CD4-positive, alpha-beta T cell treated with Interleukin-21 for 1 hour (primary cell): ENCODE measurements around the gene CLASP1.
"Not testable (repeated sequence)": the region's sequence is repeated elsewhere in the genome, so short reads cannot be mapped to it uniquely, and the experiment has no call there.

Experiments used
- DNase-seq: peaks from one replicate; pipeline ENCODE4 v3.0.0-alpha.2; 2020

Gene CLASP1

GRCh38 chr2:121575800-121576199 is 73.5 kb downstream of the CLASP1 start:
- no peak for DNase-seq

- no peak for DNase-seq
These were observed 78.6 kb downstream of the CLASP1 start for GRCh38 chr2:121570667-121571055.

- no peak for DNase-seq
These were observed 79.1 kb downstream of the CLASP1 start for GRCh38 chr2:121570036-121570666.

DNA sequence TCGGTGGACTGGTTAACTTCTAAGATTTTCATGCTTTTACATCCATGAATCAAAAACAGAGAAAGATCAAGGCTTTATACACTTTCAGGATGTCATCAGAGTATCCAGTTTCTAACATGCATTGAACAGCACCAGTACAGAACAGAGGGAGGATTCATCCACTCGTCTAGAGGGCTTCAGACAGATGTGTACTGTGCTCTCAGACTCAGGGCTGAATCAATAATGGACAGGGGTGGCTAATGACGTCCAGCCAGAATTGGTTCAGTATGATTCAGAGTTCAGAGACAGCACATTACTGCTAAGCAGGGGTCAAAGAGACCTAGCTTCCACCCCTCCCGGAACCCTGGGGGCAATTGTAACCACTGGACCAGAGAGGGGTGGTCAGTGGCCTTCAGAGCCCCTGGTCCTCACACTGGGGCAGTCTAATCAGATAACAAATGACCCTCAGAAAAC is 81.3 kb downstream of the CLASP1 start:
- no peak for DNase-seq

GRCh38 chr2:121567452-121567851 is 81.8 kb downstream of the CLASP1 start:
- DNase-seq, result no peak

DNA sequence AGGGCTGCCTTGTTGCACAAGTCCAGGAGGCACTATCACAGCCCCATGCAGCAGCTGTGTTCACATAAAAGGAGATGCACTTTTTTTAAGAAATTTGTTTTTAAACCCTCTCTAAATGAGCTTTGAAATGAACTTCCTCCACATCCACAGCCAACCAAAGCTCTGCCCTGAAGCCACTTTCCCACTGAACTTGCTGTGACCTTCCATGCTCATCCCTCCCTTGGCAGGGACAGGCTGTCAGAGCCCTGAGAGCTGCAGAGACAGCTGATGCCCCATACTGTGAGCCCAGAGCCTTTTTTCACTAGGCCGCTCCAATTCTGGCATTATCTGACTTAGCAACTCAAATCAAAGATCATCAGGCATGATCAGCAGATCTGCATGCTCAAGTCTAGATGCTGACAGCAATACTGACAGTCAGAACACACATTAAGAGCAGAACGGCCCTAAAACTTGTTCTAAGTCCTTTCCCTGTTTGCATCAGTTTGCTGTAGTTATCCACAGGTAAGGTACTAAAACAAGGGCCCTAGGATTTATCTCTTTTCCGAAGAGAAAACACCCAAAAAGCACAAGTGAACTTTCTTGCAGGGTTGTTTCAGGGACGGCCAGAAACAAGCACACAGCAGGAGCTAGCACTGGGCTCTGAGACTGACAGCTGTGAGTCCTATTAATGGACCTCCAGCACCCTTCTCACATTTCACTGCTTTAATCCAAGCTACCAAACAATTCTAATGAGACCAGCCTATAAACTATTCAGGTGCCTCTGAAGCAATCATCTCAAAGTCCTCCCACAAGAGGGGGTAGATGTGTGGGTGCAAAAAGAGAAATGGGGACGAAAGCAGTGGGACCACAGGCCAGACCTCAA is 83.6 kb downstream of the CLASP1 start:
- DNase-seq, result no peak

DNA sequence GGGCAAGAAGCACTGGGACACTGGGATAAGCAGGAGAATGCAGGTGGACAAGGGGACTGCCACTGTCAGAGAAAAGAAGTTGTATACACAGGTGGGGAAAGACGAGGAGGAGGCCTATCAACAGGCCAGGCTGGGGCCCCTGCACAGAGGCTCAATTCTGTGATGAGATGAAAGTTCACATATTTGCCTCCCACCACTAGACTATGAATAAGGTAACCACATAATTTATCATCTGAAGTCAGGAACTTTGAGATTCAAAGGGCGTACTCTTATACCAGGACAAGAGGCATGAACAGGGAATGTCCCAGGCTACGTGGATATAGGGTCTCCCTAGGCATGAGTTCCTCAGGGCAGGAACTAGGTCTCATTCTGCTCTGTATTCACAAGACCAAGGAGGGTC is 84.4 kb downstream of the CLASP1 start:
- no peak for DNase-seq

GRCh38 chr2:121563754-121564153 is 85.5 kb downstream of the CLASP1 start:
- DNase-seq, result not testable (repeated sequence)

- no peak for DNase-seq
These were observed 86.7 kb downstream of the CLASP1 start for GRCh38 chr2:121562269-121563176.

GRCh38 chr2:121561617-121562268 is 87.5 kb downstream of the CLASP1 start:
- DNase-seq, result no peak

GRCh38 chr2:121558329-121558728 is 90.9 kb downstream of the CLASP1 start:
- no peak for DNase-seq

- DNase-seq, result no peak
These were observed 94.3 kb downstream of the CLASP1 start for GRCh38 chr2:121555008-121555407.

GRCh38 chr2:121552477-121553180 is 96.6 kb downstream of the CLASP1 start:
- DNase-seq, result not testable (repeated sequence)

DNA sequence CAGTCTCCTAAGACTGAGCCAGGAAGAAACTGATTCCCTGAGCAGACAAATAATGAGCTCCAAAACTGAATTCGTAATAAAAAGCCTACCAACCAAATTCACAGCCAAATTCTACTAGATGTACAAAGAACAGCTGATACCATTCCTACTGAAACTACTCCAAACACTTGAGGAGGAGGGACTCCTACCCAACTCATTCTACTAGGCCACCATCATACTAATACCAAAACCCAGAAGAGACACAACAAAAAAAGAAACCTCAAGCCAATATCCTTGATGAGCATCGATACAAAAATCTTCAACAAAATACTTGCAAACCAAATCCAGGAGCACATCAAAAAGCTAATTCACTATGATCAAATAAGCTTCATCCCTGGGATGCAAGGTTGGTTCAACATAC is 98.6 kb downstream of the CLASP1 start:
- DNase-seq, result no peak

DNA sequence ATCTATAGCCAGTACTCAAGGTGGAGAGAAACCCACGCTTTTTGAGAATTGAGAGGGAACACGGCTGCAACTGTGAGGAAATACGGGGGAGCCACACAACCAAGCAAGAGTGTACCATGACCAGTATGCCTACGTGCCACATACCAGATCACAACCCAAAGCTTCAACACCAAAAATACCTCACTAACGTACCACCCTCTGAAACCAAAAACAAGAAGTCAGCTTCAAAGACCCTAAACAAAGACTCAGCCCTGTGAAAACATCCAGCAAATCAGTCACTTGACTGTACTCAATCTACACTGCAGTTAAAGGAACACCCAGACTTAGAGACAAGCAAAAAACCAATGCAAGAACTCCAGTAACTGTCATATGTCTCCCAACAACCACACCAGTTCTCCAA is 101.6 kb downstream of the CLASP1 start:
- DNase-seq, result no peak

GRCh38 chr2:121545913-121546312 is 103.3 kb downstream of the CLASP1 start:
- DNase-seq, result no peak

DNA sequence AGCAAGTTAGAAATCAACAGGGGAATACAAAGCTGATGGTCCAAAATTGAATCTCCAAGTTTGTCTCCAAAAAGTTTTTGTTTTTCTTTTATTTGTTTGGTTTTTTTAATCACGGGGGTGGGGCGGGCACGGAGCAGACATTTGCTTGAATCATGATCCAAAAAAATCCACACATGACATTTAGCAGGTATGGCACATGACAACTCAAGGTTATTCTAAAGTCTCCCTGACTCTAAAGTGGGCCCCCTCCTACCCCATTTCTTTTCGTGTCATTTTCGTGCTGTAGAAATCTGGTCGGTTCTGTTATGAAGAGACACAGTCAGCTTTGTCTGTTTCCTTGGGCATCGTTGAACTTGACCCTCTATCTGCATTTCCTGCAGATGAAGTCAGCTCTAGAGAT is 104.0 kb downstream of the CLASP1 start:
- DNase-seq, result no peak

DNA sequence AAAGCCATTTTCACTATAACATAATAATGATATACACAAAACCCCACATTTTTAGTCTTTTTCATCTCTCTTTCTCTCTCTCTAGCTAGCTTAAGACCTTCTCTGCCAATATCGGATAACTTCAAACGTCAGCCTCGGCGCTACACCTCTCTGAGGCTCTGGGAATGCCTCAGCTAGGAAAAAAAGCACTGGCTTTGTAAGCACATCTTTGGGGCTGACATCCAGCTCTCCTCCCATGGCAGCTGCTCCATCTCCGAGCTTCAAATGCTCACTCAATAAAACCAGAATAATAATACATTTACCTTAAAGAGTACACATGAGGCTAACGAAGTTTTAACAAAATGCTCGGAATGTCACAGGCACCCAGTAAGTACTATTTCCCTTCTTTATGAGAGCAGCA is 107.8 kb downstream of the CLASP1 start:
- DNase-seq, result no peak

GRCh38 chr2:121539750-121540469 is 109.4 kb downstream of the CLASP1 start:
- no peak for DNase-seq

GRCh38 chr2:121536850-121537557 is 112.3 kb downstream of the CLASP1 start:
- DNase-seq, result no peak

DNA sequence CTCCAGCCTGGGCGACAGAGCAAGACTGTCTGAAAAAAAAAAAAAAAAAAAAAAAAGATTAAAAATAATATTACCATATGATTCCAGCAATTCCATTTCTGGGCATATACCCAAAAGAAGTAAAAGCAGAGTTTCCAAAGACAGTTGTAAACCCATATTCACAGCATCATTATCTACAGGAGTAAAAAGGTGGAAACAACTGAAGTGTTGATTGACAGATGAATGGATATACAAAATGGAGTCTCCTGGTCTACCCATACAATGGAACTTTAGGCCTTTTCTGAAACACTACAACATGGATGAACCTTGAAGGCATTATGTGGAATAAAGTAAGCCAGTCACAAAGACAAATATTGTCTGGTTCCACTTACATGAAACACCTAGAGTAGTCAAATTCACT is 112.9 kb downstream of the CLASP1 start:
- DNase-seq, result no peak
